Measurements from ENCODE around the gene CDH8.
A peak's percentile ranks its signal among the peaks of the same experiment; 100 is the strongest.

Gene CDH8, protein sequence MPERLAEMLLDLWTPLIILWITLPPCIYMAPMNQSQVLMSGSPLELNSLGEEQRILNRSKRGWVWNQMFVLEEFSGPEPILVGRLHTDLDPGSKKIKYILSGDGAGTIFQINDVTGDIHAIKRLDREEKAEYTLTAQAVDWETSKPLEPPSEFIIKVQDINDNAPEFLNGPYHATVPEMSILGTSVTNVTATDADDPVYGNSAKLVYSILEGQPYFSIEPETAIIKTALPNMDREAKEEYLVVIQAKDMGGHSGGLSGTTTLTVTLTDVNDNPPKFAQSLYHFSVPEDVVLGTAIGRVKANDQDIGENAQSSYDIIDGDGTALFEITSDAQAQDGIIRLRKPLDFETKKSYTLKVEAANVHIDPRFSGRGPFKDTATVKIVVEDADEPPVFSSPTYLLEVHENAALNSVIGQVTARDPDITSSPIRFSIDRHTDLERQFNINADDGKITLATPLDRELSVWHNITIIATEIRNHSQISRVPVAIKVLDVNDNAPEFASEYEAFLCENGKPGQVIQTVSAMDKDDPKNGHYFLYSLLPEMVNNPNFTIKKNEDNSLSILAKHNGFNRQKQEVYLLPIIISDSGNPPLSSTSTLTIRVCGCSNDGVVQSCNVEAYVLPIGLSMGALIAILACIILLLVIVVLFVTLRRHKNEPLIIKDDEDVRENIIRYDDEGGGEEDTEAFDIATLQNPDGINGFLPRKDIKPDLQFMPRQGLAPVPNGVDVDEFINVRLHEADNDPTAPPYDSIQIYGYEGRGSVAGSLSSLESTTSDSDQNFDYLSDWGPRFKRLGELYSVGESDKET

DNA sequence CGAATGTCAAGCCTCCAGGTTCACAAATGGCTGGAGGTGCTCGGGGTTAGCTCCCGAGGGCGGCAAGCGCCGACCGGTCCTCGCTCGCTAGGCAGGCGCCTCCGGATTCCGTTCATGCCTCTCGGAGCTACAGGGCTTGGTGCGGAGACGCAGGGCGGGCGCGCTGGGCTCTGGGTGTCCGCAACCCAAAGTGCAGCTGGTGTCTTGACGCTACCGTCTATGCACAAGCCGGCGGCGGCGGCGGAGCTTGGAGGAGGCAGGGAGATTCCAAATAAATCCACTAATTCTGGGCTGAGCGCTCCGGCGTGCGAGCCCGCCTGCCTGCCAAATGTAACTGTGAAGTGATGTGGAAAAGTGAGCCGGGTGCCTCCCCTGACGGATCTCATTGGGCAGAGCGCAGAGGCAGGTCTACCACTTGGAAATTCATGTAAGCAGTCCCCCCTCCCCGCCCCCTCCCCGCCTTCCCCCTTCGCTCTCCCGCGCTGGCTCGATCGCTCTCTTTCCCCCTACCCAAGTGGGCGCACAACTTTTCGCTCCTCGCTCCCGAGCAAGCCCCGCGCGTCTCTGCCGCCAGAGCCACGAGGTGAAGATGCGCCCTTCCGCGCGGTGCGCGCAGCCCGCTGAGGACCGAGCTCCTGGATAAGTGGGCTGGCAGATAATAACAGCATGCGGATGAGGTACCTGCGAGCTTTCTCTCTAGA is at the start of gene CDH8:
Gene CDH8 (minus strand): TSS at position 338 of the 701 bp plus-strand sequence. CDS start 15,035 bp downstream, outside the sequence.
- Histone ChIP-seq H3K27me3 (replicated peaks; ENCODE audit: insufficient read depth, low read length) (no peaks in the 10 kb centered on the region), H3K79me2 (ENCODE audit: low read length) (no peaks in the 10 kb centered on the region), H3K4me1 (ENCODE audit: low read length) (no peaks in the 10 kb centered on the region), H3K4me2 (ENCODE audit: low read depth, low read length) (no peak within 1 kb of the TSS), H3K9me2 (replicated peaks; ENCODE audit: insufficient read depth, low read length) (no peaks in the 10 kb centered on the region), H3K4me3 (ENCODE audit: low read length) (no peak within 1 kb of the TSS), H3K9me3 (replicated peaks; ENCODE audit: insufficient read depth, low read length) (no peaks in the 10 kb centered on the region), H3K27ac (ENCODE audit: low read length) (no peak within 1 kb of the TSS), H4K20me1 (ENCODE audit: insufficient read depth, low read length) (no peaks in the 10 kb centered on the region), H3K9ac (ENCODE audit: low read length) (no peak within 1 kb of the TSS), H3F3A (ENCODE audit: insufficient read depth, low read length) (no peaks in the 10 kb centered on the region), H3K36me3 (replicated peaks; ENCODE audit: insufficient read depth, low read length) (no peaks in the 10 kb centered on the region), H2AFZ (ENCODE audit: low read length) (no peak within 1 kb of the TSS)
- no peak for TF ChIP-seq EZH2phosphoT487 (IDR thresholded peaks at IDR 0.05; ENCODE audit: low read length)
- DNase-seq: no peak

DNA sequence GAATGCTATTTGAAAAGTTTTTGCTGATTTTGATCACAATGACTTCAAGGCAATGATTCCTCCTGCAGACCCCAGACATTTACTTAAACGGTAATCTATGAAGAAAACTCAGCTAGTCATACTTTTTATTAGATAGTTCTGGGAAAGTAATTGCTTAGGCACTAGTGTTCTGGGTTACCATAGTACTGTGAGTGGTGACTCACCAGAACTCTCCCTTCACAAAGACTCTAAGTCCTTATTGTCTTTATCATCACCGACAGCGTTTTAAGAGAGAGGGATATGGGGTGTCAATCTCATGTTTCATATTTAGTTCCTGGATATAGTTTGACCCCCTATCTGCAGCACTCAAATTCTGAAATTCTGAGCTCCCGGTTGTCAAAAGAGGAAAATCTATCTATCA is 43.0 kb upstream of the CDH8 start:
- Histone ChIP-seq H2AFZ (ENCODE audit: low read length) (no peak overlapping the region), H3K4me3 (ENCODE audit: low read length) (no peak overlapping the region), H3K9me3 (replicated peaks; ENCODE audit: insufficient read depth, low read length) (no peaks in the 10 kb centered on the region), H3K9ac (ENCODE audit: low read length) (no peak overlapping the region), H4K20me1 (ENCODE audit: insufficient read depth, low read length) (no peaks in the 10 kb centered on the region), H3K27me3 (replicated peaks; ENCODE audit: insufficient read depth, low read length) (no peaks in the 10 kb centered on the region), H3K4me2 (ENCODE audit: low read depth, low read length) (no peak overlapping the region), H3K27ac (ENCODE audit: low read length) (no peak overlapping the region), H3K4me1 (ENCODE audit: low read length) (no peaks in the 10 kb centered on the region), H3K79me2 (ENCODE audit: low read length) (no peaks in the 10 kb centered on the region), H3K36me3 (replicated peaks; ENCODE audit: insufficient read depth, low read length) (no peaks in the 10 kb centered on the region), H3K9me2 (replicated peaks; ENCODE audit: insufficient read depth, low read length) (no peaks in the 10 kb centered on the region), H3F3A (ENCODE audit: insufficient read depth, low read length) (no peaks in the 10 kb centered on the region)
- no peak for TF ChIP-seq EZH2 (optimal IDR thresholded peaks at IDR 0.05; ENCODE audit: low read depth, low read length)
- TF ChIP-seq EZH2phosphoT487 (IDR thresholded peaks at IDR 0.05; ENCODE audit: low read length): no peak
- TF ChIP-seq, protein P1, sequence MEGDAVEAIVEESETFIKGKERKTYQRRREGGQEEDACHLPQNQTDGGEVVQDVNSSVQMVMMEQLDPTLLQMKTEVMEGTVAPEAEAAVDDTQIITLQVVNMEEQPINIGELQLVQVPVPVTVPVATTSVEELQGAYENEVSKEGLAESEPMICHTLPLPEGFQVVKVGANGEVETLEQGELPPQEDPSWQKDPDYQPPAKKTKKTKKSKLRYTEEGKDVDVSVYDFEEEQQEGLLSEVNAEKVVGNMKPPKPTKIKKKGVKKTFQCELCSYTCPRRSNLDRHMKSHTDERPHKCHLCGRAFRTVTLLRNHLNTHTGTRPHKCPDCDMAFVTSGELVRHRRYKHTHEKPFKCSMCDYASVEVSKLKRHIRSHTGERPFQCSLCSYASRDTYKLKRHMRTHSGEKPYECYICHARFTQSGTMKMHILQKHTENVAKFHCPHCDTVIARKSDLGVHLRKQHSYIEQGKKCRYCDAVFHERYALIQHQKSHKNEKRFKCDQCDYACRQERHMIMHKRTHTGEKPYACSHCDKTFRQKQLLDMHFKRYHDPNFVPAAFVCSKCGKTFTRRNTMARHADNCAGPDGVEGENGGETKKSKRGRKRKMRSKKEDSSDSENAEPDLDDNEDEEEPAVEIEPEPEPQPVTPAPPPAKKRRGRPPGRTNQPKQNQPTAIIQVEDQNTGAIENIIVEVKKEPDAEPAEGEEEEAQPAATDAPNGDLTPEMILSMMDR (IDR thresholded peaks at IDR 0.05; ENCODE audit: low read length): no peak
- DNase-seq: no peak

DNA sequence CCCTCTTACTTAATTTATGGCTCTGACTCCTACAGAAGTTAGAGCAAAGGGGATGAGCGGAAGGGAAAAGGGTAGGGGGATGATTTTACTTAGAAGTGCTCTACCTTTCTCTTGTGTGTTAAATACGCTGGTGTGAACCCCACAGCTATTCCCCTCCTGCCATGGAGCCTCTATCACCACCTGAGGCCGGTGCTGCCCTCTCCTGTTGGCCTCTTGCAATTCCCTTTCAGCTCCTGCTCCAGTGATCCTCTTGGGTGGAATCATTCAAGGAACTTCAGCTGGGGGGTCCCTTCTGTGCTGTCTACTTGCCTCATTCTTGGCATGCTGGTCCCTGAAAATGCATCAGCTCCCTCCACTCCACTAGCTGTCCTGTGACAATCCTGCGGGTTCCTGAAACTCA is 41.8 kb upstream of the CDH8 start:
- Histone ChIP-seq H3K9me3 (replicated peaks; ENCODE audit: insufficient read depth, low read length) (no peaks in the 10 kb centered on the region), H3K27ac (ENCODE audit: low read length) (no peak overlapping the region), H3K79me2 (ENCODE audit: low read length) (no peaks in the 10 kb centered on the region), H3K9ac (ENCODE audit: low read length) (no peak overlapping the region), H3F3A (ENCODE audit: insufficient read depth, low read length) (no peaks in the 10 kb centered on the region), H2AFZ (ENCODE audit: low read length) (no peak overlapping the region; the same call in 1 of the 2 replicates), H3K9me2 (replicated peaks; ENCODE audit: insufficient read depth, low read length) (no peaks in the 10 kb centered on the region), H3K4me1 (ENCODE audit: low read length) (no peaks in the 10 kb centered on the region), H3K4me2 (ENCODE audit: low read depth, low read length) (peak overlapping the region; percentile 26; the same call in 1 of the 2 replicates), H3K27me3 (replicated peaks; ENCODE audit: insufficient read depth, low read length) (no peaks in the 10 kb centered on the region), H4K20me1 (ENCODE audit: insufficient read depth, low read length) (no peaks in the 10 kb centered on the region), H3K4me3 (ENCODE audit: low read length) (no peak overlapping the region), H3K36me3 (replicated peaks; ENCODE audit: insufficient read depth, low read length) (no peaks in the 10 kb centered on the region)
- TF ChIP-seq EZH2 (optimal IDR thresholded peaks at IDR 0.05; ENCODE audit: low read depth, low read length): no peak
- TF ChIP-seq, protein P1 (IDR thresholded peaks at IDR 0.05; ENCODE audit: low read length): peak; percentile 50
- DNase-seq: peak; percentile 10
